Mucosa of descending colon (tissue), 3 donors: ENCODE data around the gene CRABP2. TPM values are rescaled to one million over a fixed set of nuclear protein-coding genes. Genes with fewer than 3 reads are reported as not detected.
A peak's percentile ranks its signal among the peaks of the same experiment; 100 is the strongest.

Experiments
- ATAC-seq: fragments of 200-7000 bp; cut with Tn5 transposase; one replicate; pipeline ENCODE4 v1.9.1; 2020; ENCODE audit warnings: mild to moderate bottlenecking, moderate library complexity
- DNase-seq, 3 donors: peaks; one replicate each; pipeline ENCODE4 v3.0.0-alpha.2; 2020
- H3K36me3 ChIP-seq: fragments of 200-600 bp; one replicate; pipeline ENCODE4 v1.8.0; 2021; ENCODE audit warnings: low read depth, mild to moderate bottlenecking
- H3K4me1 ChIP-seq: fragments of 200-600 bp; one replicate; pipeline ENCODE4 v1.8.0; 2021; ENCODE audit warnings: low read depth, mild to moderate bottlenecking
- H3K4me3 ChIP-seq: fragments of 200-600 bp; one replicate; pipeline ENCODE4 v1.8.0; 2021; ENCODE audit warnings: mild to moderate bottlenecking
- H3K9me3 ChIP-seq: fragments of 200-600 bp; one replicate; pipeline ENCODE4 v1.8.0; 2021; ENCODE audit warnings: mild to moderate bottlenecking
- intact Hi-C, 2 donors: fragments of 100-400 bp; cut with DNase I in 1 of 2; cut with micrococcal nuclease in 1 of 2; formaldehyde crosslinking; loops; one replicate each; pipeline versions ENCODE4 v1.11.0 to v1.11.1; 2022; cut with DNase I, micrococcal nuclease
- total RNA-seq, 3 donors: library from RNA; stranded (reverse); fragmentation: NEBNext Ultra II Directional in 2 of 3; extraction: Animal tissue kit (Norgen Biotek cat#: 25700) in 2 of 3; gene quantifications; one replicate each; pipeline versions ENCODE4 v1.2.1 to v1.2.4, GENCODE V29; 2021 to 2023
- TF ChIP-seq, protein P1 (sequence below): fragments of 200-600 bp; IDR thresholded peaks from one replicate; pipeline ENCODE4 v1.8.0; 2022; ENCODE audit warnings: antibody characterized with exemption, mild to moderate bottlenecking
- donor health status: DM: no; HTN: no; CAD: no; lungs with moderate emphysema.
- donor health status: DM: no; HTN: no; CAD: no.
- donor health status: DM: no; HTN: yes; CAD: no.

Gene CRABP2
- total RNA-seq, 3 donors from 2014 or later: 0.38 to 2.2 (median 1.2) TPM

GRCh38 chr1:156666862-156667609 is 38.3 kb downstream of the CRABP2 start:
- no peaks in the 10 kb centered on the region for H3K36me3 ChIP-seq
- H3K4me1 ChIP-seq: peaks cover 22% of the 10 kb centered on the region
- intact Hi-C loops: no loop called here
- H3K4me3 ChIP-seq: no peak overlapping the region
- no peaks in the 10 kb centered on the region for H3K9me3 ChIP-seq
- ATAC-seq (no peak), DNase-seq (no peak)
- TF ChIP-seq, protein P1, sequence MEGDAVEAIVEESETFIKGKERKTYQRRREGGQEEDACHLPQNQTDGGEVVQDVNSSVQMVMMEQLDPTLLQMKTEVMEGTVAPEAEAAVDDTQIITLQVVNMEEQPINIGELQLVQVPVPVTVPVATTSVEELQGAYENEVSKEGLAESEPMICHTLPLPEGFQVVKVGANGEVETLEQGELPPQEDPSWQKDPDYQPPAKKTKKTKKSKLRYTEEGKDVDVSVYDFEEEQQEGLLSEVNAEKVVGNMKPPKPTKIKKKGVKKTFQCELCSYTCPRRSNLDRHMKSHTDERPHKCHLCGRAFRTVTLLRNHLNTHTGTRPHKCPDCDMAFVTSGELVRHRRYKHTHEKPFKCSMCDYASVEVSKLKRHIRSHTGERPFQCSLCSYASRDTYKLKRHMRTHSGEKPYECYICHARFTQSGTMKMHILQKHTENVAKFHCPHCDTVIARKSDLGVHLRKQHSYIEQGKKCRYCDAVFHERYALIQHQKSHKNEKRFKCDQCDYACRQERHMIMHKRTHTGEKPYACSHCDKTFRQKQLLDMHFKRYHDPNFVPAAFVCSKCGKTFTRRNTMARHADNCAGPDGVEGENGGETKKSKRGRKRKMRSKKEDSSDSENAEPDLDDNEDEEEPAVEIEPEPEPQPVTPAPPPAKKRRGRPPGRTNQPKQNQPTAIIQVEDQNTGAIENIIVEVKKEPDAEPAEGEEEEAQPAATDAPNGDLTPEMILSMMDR: no peak

DNA sequence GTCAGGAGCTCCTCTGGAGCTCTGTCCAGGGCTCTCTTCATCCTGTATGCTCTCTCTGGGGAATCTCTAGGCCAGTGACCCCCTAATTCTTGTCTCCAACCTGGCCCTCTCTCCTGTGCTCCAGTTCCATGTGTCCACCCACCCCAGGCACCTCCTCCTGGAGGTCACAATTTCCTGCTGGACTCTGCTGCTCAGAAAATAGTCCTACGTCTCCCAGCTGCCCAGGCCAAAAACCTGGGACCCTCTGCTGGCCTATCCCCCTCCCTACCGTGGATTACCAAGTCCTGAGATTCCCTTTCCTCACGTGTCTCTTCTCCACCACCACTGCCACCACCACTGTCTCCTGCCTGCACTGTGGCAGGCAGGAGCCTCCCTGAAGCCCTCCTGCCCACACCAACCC is 39.8 kb downstream of the CRABP2 start:
- TF ChIP-seq, protein P1: no peak
- no peak overlapping the region for H3K4me3 ChIP-seq
- no peaks in the 10 kb centered on the region for H3K36me3 ChIP-seq
- no peaks in the 10 kb centered on the region for H3K9me3 ChIP-seq
- peaks cover 35% of the 10 kb centered on the region for H3K4me1 ChIP-seq
- no peak for ATAC-seq
- intact Hi-C loops: no loop called here
- DNase-seq: peak in 1 of 3 donors; percentile 35

- DNase-seq: peak; percentile 42 to 67 (median 50)
- TF ChIP-seq, protein P1: no peak
- Histone ChIP-seq H3K36me3 (no peaks in the 10 kb centered on the region), H3K9me3 (no peaks in the 10 kb centered on the region), H3K4me3 (no peak overlapping the region), H3K4me1 (peaks cover 40% of the 10 kb centered on the region)
- ATAC-seq: peak; percentile 6
- intact Hi-C loops: no loop called here
These were observed 40.5 kb downstream of the CRABP2 start for GRCh38 chr1:156664767-156665411.

DNA sequence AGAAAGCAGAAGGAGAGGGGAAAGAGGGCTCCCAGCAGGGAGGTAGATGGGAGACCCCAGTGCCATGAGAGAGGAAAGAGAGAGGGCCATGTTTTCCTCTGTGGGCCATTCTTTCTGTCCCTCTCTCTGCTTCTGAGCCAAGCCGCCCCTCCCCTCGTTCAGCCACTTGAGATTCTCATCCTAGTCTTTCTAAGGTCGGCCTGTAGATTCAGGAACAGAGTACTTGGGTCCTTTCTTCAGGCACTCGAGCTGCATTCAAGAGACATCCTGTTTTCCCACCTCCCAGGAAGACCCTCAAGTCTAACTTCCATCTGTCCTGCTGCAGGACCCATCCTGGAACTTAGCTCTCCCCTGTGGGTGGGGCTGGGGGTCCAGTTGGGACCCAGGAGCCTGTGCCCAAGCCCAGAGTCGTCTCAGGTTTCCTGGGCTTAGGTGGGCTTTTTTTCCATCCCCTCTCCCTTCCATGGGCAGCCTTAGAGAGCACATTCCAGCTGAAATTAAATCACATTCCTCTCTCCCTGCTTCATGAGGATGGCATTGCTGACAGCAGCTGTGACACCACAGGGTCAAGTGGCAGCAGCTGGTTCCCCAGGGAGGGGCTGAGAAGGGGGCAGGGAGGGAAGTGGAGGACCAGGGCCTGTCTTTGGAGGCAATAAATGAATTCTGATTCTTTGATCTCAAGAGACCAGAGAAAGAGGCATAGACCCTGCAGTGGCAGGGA is 41.2 kb downstream of the CRABP2 start:
- Histone ChIP-seq H3K4me1 (peaks cover 46% of the 10 kb centered on the region), H3K36me3 (no peaks in the 10 kb centered on the region), H3K4me3 (no peak overlapping the region), H3K9me3 (no peaks in the 10 kb centered on the region)
- peak in 1 of 3 donors; percentile 39 for DNase-seq
- TF ChIP-seq, protein P1: no peak
- intact Hi-C loops: no loop called here
- no peak for ATAC-seq

- peaks cover 49% of the 10 kb centered on the region for H3K4me1 ChIP-seq
- TF ChIP-seq, protein P1: no peak
- intact Hi-C loops: no loop called here
- H3K4me3 ChIP-seq: no peak overlapping the region
- ATAC-seq (no peak), DNase-seq (peak in 2 of 3 donors; percentile 38 to 39)
- H3K9me3 ChIP-seq: no peaks in the 10 kb centered on the region
- H3K36me3 ChIP-seq: no peaks in the 10 kb centered on the region
These were observed 42.2 kb downstream of the CRABP2 start for GRCh38 chr1:156663178-156663577.
